Stimulated activated CD8-positive, alpha-beta memory T cell treated with anti-CD3 and anti-CD28 coated beads, Interleukin-4, amount 100 ng/mL, for 24 hours (primary cell): ENCODE data around the gene KAT2A.
A peak's percentile ranks its signal among the peaks of the same experiment; 100 is the strongest.

Source experiments
- DNase-seq: peaks from one replicate; pipeline ENCODE4 v3.0.0-alpha.2; 2020; ENCODE audit warnings: low read depth

Gene KAT2A

DNA sequence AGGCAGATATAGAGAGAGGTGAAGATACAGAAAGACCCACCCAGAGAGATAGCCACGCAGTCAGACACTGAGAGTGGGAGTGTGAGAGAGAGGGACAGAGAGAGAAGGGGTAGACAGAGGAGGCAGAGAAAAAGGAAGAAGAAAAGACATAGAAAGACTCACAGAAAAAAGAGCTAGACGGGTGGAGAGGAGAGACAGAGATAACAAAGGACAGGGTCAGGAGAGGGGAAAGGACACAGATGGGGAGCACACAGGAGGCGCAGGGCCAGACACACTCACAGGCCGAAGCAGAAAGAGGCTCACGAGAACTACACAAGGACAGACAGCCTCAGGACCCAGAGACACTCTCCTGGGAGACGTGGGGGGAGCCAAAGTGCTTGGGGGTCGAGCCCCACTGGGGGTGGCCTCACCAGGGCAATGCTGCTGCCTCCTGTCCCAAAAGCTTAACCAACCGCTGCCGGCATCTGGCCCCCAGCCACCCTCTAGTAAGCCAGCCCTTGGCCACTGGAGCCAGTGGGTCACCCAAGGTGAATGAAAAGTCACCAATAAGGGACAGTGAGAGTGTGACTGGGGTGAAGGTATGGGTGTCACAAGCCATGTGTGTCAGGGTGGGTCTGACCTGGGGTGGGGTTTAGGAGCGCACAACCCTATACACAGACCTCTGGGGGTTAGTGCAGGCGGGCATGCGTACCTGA lies 26.6 kb downstream of the KAT2A start:
- DNase-seq, result no peak

DNA sequence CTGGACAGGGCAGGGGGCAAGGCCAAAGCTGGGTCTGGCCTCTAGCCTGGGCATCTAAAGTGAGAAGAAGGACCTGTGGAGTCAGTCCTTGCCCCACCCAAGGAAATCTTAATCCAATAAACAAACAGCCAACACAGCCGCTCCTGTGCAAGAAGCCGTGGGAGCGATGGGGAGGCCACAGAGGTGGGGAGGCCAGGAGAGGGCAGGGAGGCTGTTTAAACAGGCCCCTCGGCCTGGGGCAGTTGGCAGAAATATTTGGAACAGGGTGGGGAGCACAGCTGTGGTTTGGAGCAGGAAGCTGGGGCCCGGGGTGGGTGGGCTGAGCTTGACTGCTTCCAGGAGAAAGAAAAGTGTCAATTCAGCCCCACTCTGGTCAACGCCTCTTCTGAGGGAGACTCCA lies 28.2 kb downstream of the KAT2A start:
- no peak for DNase-seq

DNA sequence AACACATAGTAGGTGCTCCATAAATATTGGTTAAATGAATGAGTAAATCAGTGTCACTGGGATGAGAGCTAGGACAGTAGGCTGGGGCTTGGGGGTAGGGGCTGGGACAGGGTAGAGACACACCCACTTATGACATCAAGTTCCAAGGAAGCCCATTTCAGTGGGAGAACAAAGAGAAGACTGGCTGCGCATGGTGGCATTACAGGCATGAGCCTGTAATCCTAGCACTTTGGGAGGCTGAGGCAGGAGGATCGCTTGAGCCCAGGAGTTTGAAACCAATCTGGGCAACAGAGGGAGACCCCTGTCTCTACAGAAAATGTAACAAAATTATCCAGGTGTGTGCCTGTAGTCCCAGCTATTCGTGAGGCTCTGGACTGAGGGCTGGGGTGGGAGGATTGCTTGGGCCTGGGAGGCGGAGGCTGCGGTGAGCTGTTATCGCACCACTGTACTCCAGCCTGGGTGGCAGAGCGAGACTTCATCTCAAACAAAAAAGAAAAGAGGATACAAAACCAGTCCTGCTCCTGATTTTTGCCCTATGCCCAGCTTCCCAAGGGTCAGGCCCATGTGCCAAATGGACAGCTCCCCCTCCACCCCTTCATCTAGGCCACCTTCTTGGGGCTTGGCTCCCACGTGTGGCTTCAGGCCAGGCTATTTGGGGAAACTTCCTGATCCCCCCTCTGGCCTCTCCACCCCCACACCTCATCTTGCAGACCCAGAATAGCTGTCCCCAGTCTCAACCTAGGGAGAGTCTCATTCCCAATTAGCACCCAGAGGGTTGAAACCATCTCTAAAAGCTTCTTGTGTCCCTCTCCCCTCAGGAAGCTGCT lies 30.0 kb downstream of the KAT2A start:
- no peak for DNase-seq

DNA sequence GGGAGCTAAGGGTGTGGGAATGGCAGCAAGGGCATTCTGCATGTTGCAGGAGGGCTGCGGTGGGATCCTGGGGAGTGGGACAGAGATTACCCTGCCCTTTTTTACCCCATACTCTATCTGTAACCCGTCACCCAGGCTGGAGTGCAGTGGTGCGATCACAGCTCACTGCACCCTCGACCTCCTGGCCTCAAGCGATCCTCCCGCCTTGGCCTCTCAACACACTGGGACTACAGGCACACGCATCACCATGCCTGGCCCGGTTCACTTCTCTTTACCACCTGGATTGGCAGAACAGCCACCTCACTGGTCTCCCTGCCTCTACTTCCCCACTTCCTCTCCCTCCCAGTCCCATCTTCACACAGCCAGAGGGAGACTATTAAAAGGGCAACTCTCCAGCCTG lies 32.4 kb downstream of the KAT2A start:
- DNase-seq, result no peak

DNA sequence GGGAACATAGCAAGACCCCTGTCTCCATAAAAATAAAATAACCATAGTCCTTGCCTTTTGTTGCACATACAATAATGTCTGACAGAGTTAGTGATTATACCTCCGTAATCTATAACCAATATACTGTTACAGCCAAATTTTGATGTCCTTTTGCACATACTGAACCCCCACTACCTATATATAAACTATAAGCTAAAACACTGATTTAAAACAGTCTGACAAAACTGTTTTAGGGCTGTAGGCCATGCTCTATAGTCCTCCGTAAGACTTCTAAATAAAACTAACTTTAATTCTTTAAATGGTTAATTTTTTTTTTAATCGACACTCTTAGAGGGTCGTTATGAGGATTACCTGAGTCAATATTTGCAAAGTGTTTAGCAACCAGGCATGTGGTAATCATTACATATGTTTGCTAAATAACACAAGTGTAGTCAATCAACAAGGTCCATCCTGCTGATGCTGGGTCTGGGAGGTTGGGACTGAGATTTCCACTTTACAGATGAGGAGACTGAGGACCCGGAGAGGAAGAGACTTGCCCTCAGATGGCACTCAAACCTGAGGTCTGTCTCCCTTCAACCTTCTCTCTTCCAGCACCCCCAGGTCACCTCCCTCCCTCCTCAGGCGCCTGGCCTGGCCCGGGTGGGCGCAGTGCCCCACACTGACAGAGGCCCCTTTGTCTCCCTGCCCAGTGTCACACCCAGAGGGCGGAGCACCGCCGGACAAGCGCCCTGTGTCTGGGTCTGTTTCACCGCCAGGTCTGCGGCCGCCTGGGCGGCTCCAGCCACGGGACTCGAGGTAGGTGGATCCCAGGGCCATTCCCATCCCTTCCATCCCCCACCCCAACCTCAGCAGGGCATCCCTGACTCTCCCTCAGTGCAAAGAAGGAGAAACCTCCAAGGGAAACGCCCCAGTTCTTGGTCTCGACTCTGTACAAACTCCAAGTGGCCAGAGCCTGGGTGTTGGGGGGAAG lies 33.1 kb downstream of the KAT2A start:
- DNase-seq, result no peak

DNA sequence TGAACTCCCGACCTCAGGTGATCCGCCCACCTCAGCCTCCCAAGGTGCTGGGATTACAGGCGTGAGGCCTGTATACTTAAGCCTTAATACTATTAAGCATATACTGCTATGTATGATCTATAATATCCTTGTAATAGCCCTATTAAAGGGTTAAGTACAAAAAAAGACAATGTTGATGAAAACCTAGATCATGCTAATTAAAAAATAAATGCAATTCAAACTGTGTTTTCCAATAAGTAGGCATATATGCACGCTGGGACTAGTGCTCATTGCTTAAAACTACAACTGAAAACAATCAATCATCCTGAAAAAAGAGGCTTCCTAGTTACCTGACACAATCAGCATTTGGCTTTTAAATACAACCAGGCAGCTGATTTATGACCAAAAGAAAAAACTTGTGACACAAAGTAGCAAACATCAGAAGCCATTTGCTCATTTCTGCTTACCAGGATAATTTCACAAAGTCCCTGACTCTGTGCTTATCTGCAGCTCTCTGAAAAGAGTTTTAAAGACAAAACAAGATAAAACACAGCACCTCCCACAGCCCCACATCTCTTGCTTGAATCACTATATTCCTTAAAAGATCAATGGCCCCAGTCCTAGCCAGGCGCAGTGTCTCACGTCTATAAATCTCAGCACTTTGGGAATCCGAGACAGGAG lies 34.0 kb downstream of the KAT2A start:
- no peak for DNase-seq

DNA sequence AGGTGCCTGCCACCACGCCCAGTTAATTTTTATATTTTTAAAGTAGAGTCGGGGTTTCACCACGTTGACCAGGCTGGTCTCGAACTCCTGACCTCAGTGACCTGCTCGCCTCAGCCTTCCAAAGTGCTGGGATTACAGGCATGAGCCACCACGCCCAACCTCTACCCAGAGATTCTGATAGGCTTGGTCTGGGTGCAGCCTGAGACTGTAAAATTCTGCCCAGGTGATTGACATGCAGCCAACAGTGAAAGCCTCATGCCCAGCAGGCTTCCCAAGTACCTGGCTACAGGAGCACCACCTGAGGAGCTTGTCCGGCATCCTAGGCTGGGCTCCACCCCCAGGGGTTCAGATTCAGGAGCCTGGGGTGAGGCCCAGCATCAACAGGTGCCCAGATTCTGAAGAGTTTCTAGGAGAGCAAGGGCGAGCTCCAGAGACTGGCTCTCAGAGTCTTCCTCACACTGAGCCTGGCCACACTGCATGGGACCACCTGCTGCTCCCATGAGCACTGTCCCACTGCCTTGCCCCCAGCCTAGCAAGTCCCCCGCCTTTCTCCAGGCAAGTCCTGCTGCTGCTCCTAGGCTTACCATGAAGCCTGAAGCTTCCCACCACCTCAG lies 39.5 kb downstream of the KAT2A start:
- no peak for DNase-seq

DNA sequence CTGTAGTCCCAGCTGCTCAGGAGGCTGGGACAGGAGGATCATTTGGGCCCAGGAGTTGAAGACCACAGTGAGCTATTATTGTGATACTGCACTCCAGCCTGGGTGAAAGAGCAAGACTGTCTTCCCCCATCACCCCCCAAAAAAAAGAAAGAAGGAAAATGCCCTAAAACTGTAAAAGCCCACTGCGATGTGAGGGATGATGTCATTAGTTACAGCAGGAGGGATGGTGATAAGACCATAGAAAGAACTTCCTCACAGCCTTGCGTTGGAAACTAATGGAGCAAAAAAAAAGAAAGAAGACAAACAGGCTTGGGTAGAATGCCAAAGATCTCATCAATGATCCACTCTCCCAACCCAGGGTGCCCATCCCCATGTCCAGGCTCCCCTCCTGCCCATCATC lies 41.6 kb downstream of the KAT2A start:
- no peak for DNase-seq

DNA sequence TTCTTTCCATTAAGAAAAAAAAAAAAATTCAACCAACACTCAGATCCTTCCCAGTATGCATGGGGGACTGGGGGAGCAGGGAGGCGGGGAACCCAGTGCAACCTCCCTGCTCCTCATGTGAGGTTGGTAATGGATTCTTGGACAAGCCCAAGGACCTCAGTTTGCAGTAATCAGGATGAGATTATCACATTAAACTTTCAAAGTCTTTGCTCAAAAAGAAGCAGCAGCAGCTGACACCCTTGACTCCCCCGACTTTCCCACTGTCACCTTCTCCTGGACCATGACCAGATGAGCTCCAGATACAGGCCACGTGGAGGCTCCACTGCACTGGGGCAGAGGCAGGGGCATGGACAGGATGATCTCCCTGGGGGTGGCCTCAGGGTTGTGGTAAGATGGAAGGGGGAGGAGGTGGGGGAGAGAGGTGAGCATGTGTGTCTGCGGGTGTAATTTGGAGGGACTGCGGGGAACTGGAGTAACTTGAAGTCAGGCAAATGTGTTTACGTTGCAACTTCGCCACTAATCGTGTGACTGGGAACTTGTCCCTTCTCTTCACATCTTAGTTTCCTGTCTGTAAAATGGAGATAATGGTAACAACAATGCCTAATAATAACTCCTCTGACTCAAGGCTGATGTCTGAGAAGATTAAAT lies 42.6 kb downstream of the KAT2A start:
- DNase-seq, result no peak

DNA sequence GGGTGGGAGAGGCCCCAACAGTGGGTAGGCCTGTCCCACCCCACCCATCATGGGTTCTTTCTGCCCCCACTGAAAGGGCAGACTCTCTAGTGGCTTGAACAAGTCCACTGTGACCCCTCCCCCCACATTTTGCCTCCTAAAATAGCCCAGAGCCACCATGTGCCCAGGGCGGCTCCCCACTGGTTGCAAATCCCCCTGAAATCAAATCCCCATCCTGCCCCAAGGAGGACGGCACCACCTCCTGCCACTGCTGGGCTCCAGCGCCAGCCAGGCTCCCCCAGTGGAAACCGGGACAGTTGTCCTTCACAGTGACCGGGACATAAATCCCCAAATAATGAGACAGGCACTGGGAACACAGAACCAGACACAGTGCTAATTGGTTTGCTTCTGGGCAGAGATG lies 43.4 kb downstream of the KAT2A start:
- no peak for DNase-seq

DNA sequence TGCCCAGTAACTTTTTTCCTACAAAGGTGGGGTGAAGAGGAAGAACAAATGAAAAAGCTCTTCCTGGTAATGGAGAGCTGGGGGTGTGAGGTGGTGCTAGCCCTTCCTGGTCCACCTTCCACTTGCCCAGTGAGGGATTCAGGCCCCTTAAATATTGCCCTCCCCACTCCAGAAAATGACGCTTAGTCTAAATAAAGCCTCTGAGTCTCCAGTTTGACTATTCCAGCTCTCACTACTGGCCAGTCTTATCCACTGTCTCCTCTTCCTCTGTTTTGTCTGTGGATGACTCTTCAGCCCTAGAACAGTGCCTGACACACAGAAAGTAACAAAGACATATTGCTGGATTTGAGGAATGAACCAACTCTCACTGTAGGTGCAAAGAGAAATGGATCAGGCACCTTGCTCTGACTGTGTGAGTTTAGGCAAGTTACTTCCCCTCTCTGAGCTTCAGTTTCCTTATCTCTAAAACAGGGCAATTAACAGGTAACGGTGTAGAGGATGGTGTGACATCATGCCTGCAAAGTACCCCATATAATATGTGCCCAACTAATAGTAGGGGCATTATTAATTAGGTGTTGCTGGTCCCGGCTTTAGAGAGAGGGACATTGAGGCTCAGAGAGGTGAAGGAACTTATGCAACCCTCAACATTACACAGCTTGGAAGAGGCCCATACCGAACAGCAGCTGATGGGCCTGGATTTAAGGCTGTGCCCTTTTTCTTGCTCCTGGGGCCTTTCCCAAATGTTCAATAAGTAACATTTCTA lies 44.2 kb downstream of the KAT2A start:
- DNase-seq, result no peak

DNA sequence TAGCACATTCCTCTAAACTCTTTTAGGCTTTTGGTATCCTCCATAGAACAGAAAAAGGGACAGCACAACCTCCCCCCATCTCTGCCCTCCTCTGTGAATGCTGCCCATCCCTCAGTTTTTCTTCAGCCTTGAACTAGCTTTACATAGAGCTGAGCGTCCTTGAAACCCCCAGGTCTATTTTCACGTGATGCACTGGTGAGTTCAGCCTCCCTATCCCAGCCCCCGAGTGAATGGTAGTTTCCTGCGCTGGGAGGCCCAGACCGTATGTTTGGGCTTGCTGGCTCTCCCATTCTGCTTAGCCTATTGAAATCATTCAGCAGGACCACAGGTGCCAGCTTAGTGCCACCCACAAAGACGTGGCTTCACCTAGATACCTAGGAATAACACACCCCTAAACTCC lies 45.4 kb downstream of the KAT2A start:
- DNase-seq, result no peak

DNA sequence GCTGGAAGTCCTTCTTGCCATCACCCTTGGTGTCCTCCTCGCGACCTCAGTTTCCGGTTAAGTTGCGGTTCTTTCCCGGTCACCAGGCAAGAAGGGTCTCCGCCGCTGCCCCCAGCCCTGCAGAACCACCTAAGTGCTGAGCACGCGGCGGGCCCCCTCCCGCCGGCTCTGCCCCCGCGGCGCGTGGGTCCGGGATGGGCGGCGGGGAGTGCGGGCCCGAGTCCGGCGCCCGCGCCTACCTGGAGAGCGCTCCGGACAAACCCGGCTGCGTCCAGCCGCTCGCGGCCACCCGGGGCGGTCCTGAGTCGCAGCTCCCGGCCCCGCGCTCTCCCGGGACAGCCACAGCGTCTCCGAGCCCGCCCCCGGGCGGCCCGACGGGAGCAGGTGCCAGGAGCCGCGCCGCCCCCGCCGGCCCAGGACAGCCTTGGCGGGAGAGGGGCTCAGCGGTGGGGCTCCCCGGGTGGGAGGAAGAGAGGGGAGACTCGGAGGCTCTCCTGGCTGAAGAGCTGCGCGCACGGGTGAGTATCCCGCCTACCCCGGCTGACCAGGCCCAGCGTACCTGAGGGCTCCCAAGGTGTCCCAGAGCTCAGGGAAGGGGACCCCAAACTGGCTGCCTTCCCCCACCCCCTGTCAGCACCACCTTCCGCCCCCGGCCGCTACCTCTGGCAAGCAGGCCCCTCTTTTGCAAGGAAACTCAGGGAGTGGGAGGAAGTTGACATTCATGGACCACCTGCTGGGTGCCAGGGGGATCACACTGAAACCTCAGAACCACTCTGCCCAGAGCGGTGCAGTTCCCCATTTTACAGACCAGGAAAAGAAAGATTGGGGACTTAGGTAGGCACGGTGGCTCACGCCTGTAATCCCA lies 48.6 kb downstream of the KAT2A start:
- DNase-seq, result no peak

DNA sequence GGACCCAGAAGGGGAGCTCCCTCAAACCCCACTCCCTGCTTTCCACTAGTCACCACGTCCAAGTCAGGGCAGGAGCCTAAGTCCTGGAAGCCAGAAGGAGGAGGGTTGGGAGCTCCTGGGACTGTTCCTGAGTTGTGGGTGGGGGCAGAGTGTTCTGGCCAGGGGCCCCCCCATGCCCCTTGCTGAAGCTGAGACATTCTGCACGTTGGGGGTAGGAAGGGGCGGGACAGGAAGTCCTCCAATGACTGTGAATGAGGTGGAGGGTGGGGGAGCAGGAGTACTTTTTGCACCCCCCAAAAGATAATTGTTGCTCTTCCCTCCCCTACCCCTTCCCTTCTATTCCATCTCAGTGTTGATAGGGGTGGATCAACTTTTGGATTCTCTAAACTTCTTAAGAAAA lies 49.4 kb downstream of the KAT2A start:
- no peak for DNase-seq

DNA sequence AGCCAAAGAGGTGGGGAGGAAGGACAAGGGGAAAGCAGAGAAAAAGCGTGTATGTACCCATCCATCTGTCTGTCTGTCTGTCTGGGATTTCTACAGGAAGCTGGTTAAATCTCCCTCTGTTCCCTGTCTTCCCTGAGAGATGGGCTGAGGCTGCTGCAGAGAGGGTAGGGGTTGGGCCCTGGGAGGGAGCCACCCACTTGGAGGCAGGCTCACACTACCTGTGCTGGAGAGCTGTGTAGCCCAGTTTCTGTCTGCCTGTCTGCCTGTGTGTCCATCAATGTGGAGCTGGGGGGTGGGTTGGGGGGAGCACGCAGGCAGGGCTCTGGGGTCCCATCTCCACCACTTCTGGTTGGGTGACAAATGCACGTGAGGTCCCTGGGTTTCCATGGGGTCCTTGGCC lies 52.2 kb downstream of the KAT2A start:
- no peak for DNase-seq

DNA sequence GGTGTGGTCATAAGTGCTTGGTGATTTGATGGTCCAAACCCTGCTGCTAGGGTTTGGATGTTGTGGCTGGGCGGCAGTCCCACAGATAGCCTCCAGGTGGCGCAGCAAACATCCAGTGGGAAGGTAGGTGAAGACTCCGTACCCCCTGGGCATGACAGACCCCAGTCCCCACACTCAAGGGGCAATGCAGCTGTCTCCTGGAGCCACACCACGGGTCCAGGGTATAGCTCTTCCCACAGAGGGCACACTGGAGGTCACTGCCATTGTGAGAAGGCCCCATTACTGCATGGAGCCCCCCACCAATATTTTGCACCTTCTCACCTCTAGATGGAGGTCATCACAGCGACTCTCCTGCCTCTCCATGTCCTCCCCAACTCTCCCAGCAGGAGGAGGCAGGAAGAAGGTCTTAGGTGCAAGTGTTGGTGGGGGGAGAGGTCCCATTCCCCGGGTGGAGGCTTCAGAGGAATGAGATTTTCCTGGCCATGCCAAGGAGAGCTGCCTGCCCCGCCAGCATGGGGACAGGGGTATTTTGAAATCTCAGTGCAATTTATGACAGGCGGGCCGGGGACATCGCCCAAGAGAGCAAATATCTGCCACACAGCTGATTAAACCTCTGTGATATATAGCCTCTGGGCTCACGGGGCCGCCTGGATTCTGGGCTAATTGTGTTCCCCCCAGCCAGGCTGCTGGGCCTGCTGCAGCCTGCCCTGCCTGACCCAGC lies 53.6 kb downstream of the KAT2A start:
- peak; percentile 54 for DNase-seq

DNA sequence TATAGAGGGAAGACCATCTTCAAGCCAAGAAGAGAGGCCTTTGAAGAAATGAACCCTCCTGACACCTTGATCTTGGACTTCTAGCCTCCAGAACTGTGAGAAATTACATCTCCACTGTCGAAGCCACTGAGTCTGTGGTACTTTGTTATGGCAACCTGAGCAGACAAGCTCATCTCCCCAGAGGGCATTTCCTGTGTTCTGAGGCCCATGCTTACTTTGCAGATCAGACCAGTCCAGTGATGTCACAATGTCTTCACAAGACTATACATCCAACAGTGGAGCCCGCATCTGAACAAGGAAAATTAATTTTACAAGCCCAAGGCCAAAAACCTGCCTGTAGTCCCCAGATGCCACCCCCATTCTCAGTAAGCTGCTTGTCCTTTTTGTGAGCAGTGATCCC lies 56.0 kb downstream of the KAT2A start:
- no peak for DNase-seq
